ENCODE measurements around the gene BMPR1B. TPM values are rescaled to one million over a fixed set of nuclear protein-coding genes. Genes with fewer than 3 reads are reported as not detected.

Gene BMPR1B
- total RNA-seq, 1 experiment from 2014 or later, result 7.1 TPM

GRCh38 chr4:94849901-94850300, 92.1 kb downstream of the BMPR1B start:
- no TSS peak for BruUV-seq (replicated peaks)
- no peak overlapping the region for H3K27ac ChIP-seq (ENCODE audit: low read length)
- CTCF ChIA-PET, result no interaction called here
- H3K27me3 ChIP-seq (ENCODE audit: low read length), result no peaks in the 10 kb centered on the region
- H3K4me2 ChIP-seq (ENCODE audit: low read length), result no peak overlapping the region
- POLR2A ChIA-PET (ENCODE audit: unreplicated experiment), result no interaction called here
- no peak for TF ChIP-seq EZH2 (IDR thresholded peaks at IDR 0.05; ENCODE audit: low read length, unreplicated experiment)
- TF ChIP-seq, protein P1, sequence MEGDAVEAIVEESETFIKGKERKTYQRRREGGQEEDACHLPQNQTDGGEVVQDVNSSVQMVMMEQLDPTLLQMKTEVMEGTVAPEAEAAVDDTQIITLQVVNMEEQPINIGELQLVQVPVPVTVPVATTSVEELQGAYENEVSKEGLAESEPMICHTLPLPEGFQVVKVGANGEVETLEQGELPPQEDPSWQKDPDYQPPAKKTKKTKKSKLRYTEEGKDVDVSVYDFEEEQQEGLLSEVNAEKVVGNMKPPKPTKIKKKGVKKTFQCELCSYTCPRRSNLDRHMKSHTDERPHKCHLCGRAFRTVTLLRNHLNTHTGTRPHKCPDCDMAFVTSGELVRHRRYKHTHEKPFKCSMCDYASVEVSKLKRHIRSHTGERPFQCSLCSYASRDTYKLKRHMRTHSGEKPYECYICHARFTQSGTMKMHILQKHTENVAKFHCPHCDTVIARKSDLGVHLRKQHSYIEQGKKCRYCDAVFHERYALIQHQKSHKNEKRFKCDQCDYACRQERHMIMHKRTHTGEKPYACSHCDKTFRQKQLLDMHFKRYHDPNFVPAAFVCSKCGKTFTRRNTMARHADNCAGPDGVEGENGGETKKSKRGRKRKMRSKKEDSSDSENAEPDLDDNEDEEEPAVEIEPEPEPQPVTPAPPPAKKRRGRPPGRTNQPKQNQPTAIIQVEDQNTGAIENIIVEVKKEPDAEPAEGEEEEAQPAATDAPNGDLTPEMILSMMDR (conservative IDR thresholded peaks at IDR 0.05; ENCODE audit: low read depth, low read length), result no peak
- TF ChIP-seq EZH2phosphoT487 (IDR thresholded peaks at IDR 0.05; ENCODE audit: borderline replicate concordance, low read length), result no peak
- no peak overlapping the region for H3K4me3 ChIP-seq (ENCODE audit: low read length)
- no peak overlapping the region for H3K9ac ChIP-seq (ENCODE audit: low read length)
- intact Hi-C loops (cut with micrococcal nuclease), result no loop called here
- H3K9me3 ChIP-seq (ENCODE audit: low read length), result no peaks in the 10 kb centered on the region
- H3K79me2 ChIP-seq (ENCODE audit: low read length), result no peaks in the 10 kb centered on the region
- no peaks in the 10 kb centered on the region for H3K4me1 ChIP-seq (ENCODE audit: insufficient read depth, low read length)
- H3K36me3 ChIP-seq (ENCODE audit: low read depth, low read length), result no peaks in the 10 kb centered on the region
- no peaks in the 10 kb centered on the region for H3K9me2 ChIP-seq (replicated peaks; ENCODE audit: low read length)
- H2AFZ ChIP-seq (ENCODE audit: low read length), result no peak overlapping the region
- DNase-seq, result no peak
- no peaks in the 10 kb centered on the region for H4K20me1 ChIP-seq (ENCODE audit: low read length)
- no peaks in the 10 kb centered on the region for H3F3A ChIP-seq (ENCODE audit: low read length, unreplicated experiment)
- ATAC-seq, result no peak

- Histone ChIP-seq H3K9ac (ENCODE audit: low read length) (no peak overlapping the region), H3K36me3 (ENCODE audit: low read depth, low read length) (no peaks in the 10 kb centered on the region), H3K27ac (ENCODE audit: low read length) (no peak overlapping the region), H3K9me2 (replicated peaks; ENCODE audit: low read length) (no peaks in the 10 kb centered on the region), H3K4me2 (ENCODE audit: low read length) (no peak overlapping the region), H4K20me1 (ENCODE audit: low read length) (no peaks in the 10 kb centered on the region), H3K27me3 (ENCODE audit: low read length) (no peaks in the 10 kb centered on the region), H3K79me2 (ENCODE audit: low read length) (no peaks in the 10 kb centered on the region), H3F3A (ENCODE audit: low read length, unreplicated experiment) (no peaks in the 10 kb centered on the region), H3K4me3 (ENCODE audit: low read length) (no peak overlapping the region), H3K9me3 (ENCODE audit: low read length) (no peaks in the 10 kb centered on the region), H2AFZ (ENCODE audit: low read length) (no peak overlapping the region), H3K4me1 (ENCODE audit: insufficient read depth, low read length) (no peaks in the 10 kb centered on the region)
- POLR2A ChIA-PET (ENCODE audit: unreplicated experiment), result no interaction called here
- CTCF ChIA-PET, result no interaction called here
- no TSS peak for BruUV-seq (replicated peaks)
- intact Hi-C loops (cut with micrococcal nuclease), result no loop called here
- DNase-seq, result no peak
- no peak for ATAC-seq
- TF ChIP-seq EZH2phosphoT487 (IDR thresholded peaks at IDR 0.05; ENCODE audit: borderline replicate concordance, low read length) (no peak), EZH2 (IDR thresholded peaks at IDR 0.05; ENCODE audit: low read length, unreplicated experiment) (no peak)
- TF ChIP-seq, protein P1 (conservative IDR thresholded peaks at IDR 0.05; ENCODE audit: low read depth, low read length), result no peak
These were observed 94.9 kb downstream of the BMPR1B start for GRCh38 chr4:94852616-94853015.

GRCh38 chr4:94856030-94856429, 98.3 kb downstream of the BMPR1B start:
- no peaks in the 10 kb centered on the region for H3K9me3 ChIP-seq (ENCODE audit: low read length)
- ATAC-seq (no peak), DNase-seq (no peak)
- CTCF ChIA-PET, result no interaction called here
- no peaks in the 10 kb centered on the region for H3K36me3 ChIP-seq (ENCODE audit: low read depth, low read length)
- no peaks in the 10 kb centered on the region for H3K79me2 ChIP-seq (ENCODE audit: low read length)
- H3K9me2 ChIP-seq (replicated peaks; ENCODE audit: low read length), result no peaks in the 10 kb centered on the region
- no peak overlapping the region for H3K27ac ChIP-seq (ENCODE audit: low read length)
- no peak overlapping the region for H3K9ac ChIP-seq (ENCODE audit: low read length)
- no peak overlapping the region for H3K4me2 ChIP-seq (ENCODE audit: low read length)
- no peaks in the 10 kb centered on the region for H4K20me1 ChIP-seq (ENCODE audit: low read length)
- TF ChIP-seq, protein P1 (conservative IDR thresholded peaks at IDR 0.05; ENCODE audit: low read depth, low read length), result no peak
- TF ChIP-seq EZH2phosphoT487 (IDR thresholded peaks at IDR 0.05; ENCODE audit: borderline replicate concordance, low read length) (no peak), EZH2 (IDR thresholded peaks at IDR 0.05; ENCODE audit: low read length, unreplicated experiment) (no peak)
- no TSS peak for BruUV-seq (replicated peaks)
- H3F3A ChIP-seq (ENCODE audit: low read length, unreplicated experiment), result no peaks in the 10 kb centered on the region
- H3K27me3 ChIP-seq (ENCODE audit: low read length), result no peaks in the 10 kb centered on the region
- no peak overlapping the region for H2AFZ ChIP-seq (ENCODE audit: low read length)
- intact Hi-C loops (cut with micrococcal nuclease), result no loop called here
- no peaks in the 10 kb centered on the region for H3K4me1 ChIP-seq (ENCODE audit: insufficient read depth, low read length)
- POLR2A ChIA-PET (ENCODE audit: unreplicated experiment), result no interaction called here
- H3K4me3 ChIP-seq (ENCODE audit: low read length), result no peak overlapping the region

All from PC-3 (cell line).